Tibial nerve (tissue), 3 donors: ENCODE results near the gene RAPGEF6.

ENCODE experiments used
- CTCF ChIP-seq, 5 experiments: fragments of 200-600 bp in 3 of 5; fragments of 450-650 bp in 2 of 5; sonication (generic) in 3 of 5; IDR thresholded peaks; one replicate each; pipeline ENCODE4 v1.5.1; 2016 to 2019; ENCODE audit warnings: antibody characterized with exemption in 5 of 5, mild to moderate bottlenecking in 3 of 5, moderate library complexity in 2 of 5
- POLR2A ChIP-seq, 2 donors: fragments of 450-650 bp; IDR thresholded peaks; one replicate each; pipeline ENCODE4 v1.6.1; 2017; ENCODE audit warnings: antibody characterized with exemption in 2 of 2, mild to moderate bottlenecking in 2 of 2, moderate library complexity in 2 of 2

- TF ChIP-seq CTCF (IDR thresholded peaks at IDR 0.05) (no peak), POLR2A (IDR thresholded peaks at IDR 0.05) (no peak)
These were observed 143.3 kb downstream of the RAPGEF6 start for GRCh38 chr5:131491749-131492148.
